ENCODE data around the gene GPC3. TPM values are rescaled to one million over a fixed set of nuclear protein-coding genes. Genes with fewer than 3 reads are reported as not detected.

GPC3 gene
- total and polyA plus RNA-seq, 2 of the 4 experiments (the other 2 are of a cell fraction) = not detected

- Histone ChIP-seq H3K9ac (ENCODE audit: low read depth, low read length) (no peak overlapping the region), H2AFZ (replicated peaks; ENCODE audit: low read length, poor library complexity) (no peak overlapping the region), H2BK20ac (ENCODE audit: low read depth, low read length) (no peak overlapping the region), H4K8ac (ENCODE audit: low read depth in 2 of 2, low read length in 2 of 2) (no peak overlapping the region), H3K4me1 (ENCODE audit: control insufficient read depth, insufficient read depth, low read length) (no peaks in the 10 kb centered on the region), H3K4me3 (ENCODE audit: insufficient read depth, low read depth, low read length) (no peak overlapping the region), H3K4me2 (ENCODE audit: low read depth, low read length) (no peak overlapping the region), H3K79me1 (ENCODE audit: low read depth in 1 of 2, low read length in 2 of 2) (no peaks in the 10 kb centered on the region), H3K9me3 (ENCODE audit: control insufficient read depth, insufficient read depth, low read length) (no peaks in the 10 kb centered on the region), H2AK5ac (ENCODE audit: low read depth, low read length) (no peak overlapping the region), H2BK120ac (ENCODE audit: low read depth, low read length) (no peak overlapping the region), H4K91ac (ENCODE audit: insufficient read depth, low read depth, low read length) (no peak overlapping the region; the same call in 1 of the 2 replicates), H3K4ac (ENCODE audit: low read depth, low read length) (no peak overlapping the region), H3K36me3 (ENCODE audit: control insufficient read depth, insufficient read depth, low read length) (no peaks in the 10 kb centered on the region), H3K27me3 (ENCODE audit: control insufficient read depth, insufficient read depth, low read length) (peaks cover 13% of the 10 kb centered on the region), H3K18ac (ENCODE audit: low read depth, low read length) (0 out of 2 replicates have a peak overlapping the region, but pooled peaks have one; percentile 44), H3K27ac (ENCODE audit: insufficient read depth, low read length) (no peak overlapping the region), H2BK5ac (ENCODE audit: low read depth, low read length, poor library complexity, severe bottlenecking) (no peak overlapping the region), H3K14ac (replicated peaks; ENCODE audit: low read depth, low read length) (no peak overlapping the region), H3K23ac (ENCODE audit: low read depth, low read length) (no peak overlapping the region), H3K9me1 (ENCODE audit: insufficient read depth, low read length) (no peaks in the 10 kb centered on the region), H4K5ac (ENCODE audit: low read depth, low read length) (no peak overlapping the region), H2AK9ac (replicated peaks; ENCODE audit: low read depth, low read length, poor library complexity) (no peak overlapping the region), H2BK15ac (ENCODE audit: low read depth, low read length) (no peak overlapping the region), H4K20me1 (ENCODE audit: insufficient read depth, low read length) (no peaks in the 10 kb centered on the region), H3K56ac (ENCODE audit: extremely low read depth, insufficient read depth, low read length) (no peak overlapping the region)
- POLR2A ChIA-PET (ENCODE audit: unreplicated experiment) = no interaction called here
- CTCF ChIA-PET = no interaction called here
- in situ Hi-C loops (cut with MboI; ENCODE audit: low sequenced_read_pairs) = no loop called here
- ATAC-seq (ENCODE audit: low read depth) (no peak), DNase-seq (no peak)
- no TSS peak for BruUV-seq (replicated peaks)
- 81% methylated on average over 4 of the region's 8 CpGs; no CpG with 5 or more reads in 1 of the 2 experiments for WGBS, 2 experiments (ENCODE audit: extremely low coverage in 2 of 2, insufficient read length in 1 of 2)
- dilution Hi-C loops (cut with HindIII; ENCODE audit: low sequenced_read_pairs, unreplicated experiment) = no loop called here
- TF ChIP-seq RFX5 (IDR thresholded peaks at IDR 0.05; ENCODE audit: low read depth, low read length) = no peak
- TF ChIP-seq SMC3 (IDR thresholded peaks at IDR 0.05; ENCODE audit: low read depth, low read length) = no peak
- TF ChIP-seq MAFK (IDR thresholded peaks at IDR 0.05; ENCODE audit: low read depth, low read length) = no peak
- TF ChIP-seq, protein P1, sequence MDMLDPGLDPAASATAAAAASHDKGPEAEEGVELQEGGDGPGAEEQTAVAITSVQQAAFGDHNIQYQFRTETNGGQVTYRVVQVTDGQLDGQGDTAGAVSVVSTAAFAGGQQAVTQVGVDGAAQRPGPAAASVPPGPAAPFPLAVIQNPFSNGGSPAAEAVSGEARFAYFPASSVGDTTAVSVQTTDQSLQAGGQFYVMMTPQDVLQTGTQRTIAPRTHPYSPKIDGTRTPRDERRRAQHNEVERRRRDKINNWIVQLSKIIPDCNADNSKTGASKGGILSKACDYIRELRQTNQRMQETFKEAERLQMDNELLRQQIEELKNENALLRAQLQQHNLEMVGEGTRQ (IDR thresholded peaks at IDR 0.05; ENCODE audit: low read depth, low read length) = no peak
- no peak for TF ChIP-seq CHD1 (IDR thresholded peaks at IDR 0.05; ENCODE audit: low read depth, low read length)
- no peak for TF ChIP-seq RAD21 (IDR thresholded peaks at IDR 0.05; ENCODE audit: low read length)
- TF ChIP-seq BHLHE40 (IDR thresholded peaks at IDR 0.05; ENCODE audit: low read depth, low read length) = no peak
- no peak for TF ChIP-seq MAZ (IDR thresholded peaks at IDR 0.05; ENCODE audit: borderline replicate concordance, low read depth, low read length)
- TF ChIP-seq, protein P2, sequence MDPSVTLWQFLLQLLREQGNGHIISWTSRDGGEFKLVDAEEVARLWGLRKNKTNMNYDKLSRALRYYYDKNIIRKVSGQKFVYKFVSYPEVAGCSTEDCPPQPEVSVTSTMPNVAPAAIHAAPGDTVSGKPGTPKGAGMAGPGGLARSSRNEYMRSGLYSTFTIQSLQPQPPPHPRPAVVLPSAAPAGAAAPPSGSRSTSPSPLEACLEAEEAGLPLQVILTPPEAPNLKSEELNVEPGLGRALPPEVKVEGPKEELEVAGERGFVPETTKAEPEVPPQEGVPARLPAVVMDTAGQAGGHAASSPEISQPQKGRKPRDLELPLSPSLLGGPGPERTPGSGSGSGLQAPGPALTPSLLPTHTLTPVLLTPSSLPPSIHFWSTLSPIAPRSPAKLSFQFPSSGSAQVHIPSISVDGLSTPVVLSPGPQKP (IDR thresholded peaks at IDR 0.05; ENCODE audit: borderline replicate concordance, low read depth, low read length) = no peak
- TF ChIP-seq RCOR1 (IDR thresholded peaks at IDR 0.05; ENCODE audit: insufficient replicate concordance, low read length) = no peak
- no peak for TF ChIP-seq NFE2L2 (IDR thresholded peaks at IDR 0.05; ENCODE audit: low read depth, low read length)
- TF ChIP-seq FOS (IDR thresholded peaks at IDR 0.05; ENCODE audit: low read depth, low read length) = no peak
- TF ChIP-seq CTCF (conservative IDR thresholded peaks at IDR 0.05; ENCODE audit: low read depth, low read length) = no peak
- intact Hi-C loops (cut with micrococcal nuclease) = no loop called here
Observed at GRCh38 chrX:133786382-133786781, 199.0 kb downstream of the GPC3 start.

Measured in IMR-90 (cell line).